Globus pallidus (tissue), 1 donor: ENCODE data around the gene SEPTIN11.
"Not testable (repeated sequence)": the region's sequence is repeated elsewhere in the genome, so short reads cannot be mapped to it uniquely, and the experiment has no call there.

Experiments
- DNase-seq: peaks from one replicate; pipeline ENCODE4 v3.0.0-alpha.2; 2015; ENCODE audit warnings: low spot score

SEPTIN11 gene

DNA sequence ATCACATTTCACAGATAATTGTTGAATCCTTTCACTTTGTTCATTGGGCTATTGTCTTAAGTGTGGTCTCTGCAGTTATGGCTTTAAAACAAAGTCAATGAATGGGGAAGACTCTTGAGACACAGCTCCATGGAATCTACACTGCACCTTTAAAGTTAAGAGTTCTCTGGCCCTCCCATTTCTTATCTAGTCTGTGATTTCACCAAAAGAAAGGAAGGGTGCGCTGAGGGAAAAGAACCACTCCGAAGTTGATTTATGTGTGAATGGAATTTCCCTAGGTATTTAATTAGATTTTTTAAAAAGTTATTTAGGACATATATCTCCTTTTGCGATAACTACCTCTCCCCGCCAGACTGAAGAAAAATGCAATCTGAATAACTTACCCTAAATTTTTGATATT, 2.5 kb downstream of the SEPTIN11 start:
- no peak for DNase-seq

DNA sequence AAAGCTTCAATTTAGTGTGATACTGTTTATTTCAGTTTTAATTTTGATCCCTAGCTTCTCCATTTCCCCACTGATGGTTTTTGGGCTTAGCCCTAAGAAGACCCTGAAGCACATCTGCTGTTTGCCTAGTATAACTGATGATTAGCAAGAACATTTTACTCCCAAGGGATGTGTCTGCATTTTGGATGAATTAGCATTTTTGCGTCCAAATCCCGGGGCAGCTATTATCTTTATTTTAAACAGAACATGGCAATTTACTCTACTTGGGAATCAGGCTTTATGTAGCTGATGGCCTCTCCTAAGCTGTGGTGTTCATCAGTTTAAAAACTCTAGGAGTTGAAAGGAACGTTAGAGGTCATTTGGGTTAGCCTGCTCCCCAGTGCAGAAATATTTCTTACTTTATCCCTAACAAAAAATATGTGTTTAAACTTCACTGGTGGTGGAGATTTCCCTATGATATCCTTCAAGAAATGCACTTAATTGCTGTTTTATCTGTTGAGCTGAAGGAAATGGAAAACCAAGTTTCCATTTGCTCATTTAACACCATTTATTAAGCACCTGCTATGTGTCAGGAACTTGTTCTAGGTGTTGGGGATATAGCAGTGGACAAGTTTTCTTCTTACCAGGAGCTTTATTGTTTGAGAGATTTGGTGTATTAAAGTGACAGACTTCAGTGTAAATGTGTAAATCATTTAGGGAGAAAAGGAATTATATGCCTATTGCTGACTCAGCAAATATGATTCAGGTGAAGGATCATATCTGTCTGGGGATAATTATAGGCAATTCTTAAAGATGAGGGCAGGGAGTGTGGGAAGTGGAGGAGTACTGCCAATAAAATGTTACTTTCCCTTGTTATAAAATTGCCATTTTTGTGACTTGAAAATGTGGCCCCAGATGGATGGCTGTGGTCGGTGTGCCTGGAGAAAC, 3.4 kb downstream of the SEPTIN11 start:
- DNase-seq, result no peak

DNA sequence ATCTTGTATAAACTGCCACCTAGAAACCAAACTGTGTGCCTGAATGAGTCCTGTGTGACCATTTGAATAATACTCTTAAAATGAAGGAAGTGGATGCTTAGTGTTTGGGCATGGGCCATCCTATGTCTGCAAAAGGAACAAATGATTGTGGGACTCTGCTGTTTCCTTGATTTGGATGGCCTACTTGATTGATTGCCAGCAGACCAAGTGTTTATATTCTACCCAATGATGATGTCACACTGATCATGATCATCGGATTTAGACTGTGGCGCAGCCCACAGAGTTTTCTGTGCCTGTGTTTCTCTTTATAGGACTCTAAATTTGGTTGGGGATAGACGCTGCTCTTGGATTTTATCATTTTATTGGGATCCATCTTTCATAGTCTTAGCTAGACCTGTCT, 4.4 kb downstream of the SEPTIN11 start:
- DNase-seq, result no peak

DNA sequence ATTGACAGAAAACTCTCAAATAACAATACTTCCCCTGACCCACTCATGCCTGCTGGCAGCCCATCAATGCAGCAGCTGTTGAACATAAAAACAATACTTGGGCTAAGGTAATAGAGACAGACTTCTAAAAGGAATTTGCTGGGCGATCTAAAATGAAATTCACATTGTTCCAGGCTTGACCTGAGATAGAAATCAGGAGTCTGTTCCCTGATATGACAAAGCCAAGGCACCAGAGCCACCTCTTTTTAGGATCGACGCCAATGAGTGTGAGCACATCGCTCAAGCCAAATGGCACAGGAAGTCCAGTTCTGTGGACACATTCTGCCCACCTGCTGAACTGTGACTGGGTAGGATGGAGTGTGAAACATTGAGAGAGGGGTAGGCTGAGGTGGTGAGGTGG, 4.9 kb downstream of the SEPTIN11 start:
- DNase-seq, result no peak

GRCh38 chr4:76955182-76955581, 5.6 kb downstream of the SEPTIN11 start:
- DNase-seq, result no peak

GRCh38 chr4:76957004-76957738, 7.6 kb downstream of the SEPTIN11 start:
- DNase-seq, result no peak

- no peak for DNase-seq
Measured at GRCh38 chr4:76958891-76959290, 9.3 kb downstream of the SEPTIN11 start.

- DNase-seq, result no peak
Measured at GRCh38 chr4:76960014-76960413, 10.5 kb downstream of the SEPTIN11 start.

DNA sequence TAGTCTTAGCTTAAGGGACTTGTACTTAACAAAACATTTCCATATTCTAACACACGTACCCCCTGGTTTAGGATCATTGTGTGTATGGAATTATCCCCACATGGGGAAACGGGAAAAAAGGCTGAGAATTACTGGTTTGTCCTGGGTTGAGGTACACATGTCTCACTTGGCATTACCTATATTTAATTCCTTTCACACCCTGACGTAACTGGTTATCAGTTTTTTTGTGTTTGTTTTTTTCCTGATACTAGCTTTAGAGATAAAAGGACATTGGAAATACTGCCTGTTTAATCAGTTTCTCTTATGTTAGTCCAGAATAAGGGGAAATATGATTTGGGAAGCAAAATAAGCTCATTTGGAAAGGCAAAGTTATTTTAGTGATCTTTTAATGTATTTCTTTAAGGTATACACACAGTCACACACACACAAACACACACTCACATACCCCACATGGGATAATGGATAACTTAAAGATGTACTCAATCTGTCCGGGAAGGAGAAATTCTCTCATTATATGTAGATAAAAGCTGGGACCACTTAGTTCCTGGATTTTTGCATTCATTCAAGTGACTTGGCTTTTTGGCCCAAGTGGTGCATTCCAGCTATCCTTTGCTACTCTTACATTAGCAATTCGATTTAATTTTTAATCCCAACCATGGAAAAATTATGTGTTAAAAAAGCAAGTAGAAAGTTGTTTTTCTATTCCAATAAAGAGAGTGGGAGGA, 13.0 kb downstream of the SEPTIN11 start:
- no peak for DNase-seq

- no peak for DNase-seq
Measured at GRCh38 chr4:76963131-76963750, 13.7 kb downstream of the SEPTIN11 start.

GRCh38 chr4:76963927-76964326, 14.4 kb downstream of the SEPTIN11 start:
- not testable (repeated sequence) for DNase-seq

DNA sequence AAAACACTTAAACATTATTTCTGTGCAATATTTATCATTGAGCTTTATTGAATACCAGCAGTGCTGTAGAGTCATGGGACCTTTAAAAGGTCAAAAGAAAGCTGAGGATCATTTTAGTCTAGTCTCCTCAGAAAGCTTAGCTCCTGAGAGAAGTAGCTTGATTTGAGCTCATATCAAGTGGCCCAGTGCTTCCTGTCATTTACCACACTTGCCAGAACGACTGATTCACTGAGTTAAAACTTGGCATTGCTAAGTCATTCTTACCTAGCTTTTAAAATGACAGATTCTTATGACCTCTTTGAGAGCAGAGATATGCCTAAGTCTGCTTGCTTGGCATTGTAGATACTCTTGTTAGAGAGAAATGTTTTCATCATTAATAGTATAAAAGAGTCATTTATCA, 15.2 kb downstream of the SEPTIN11 start:
- no peak for DNase-seq

DNA sequence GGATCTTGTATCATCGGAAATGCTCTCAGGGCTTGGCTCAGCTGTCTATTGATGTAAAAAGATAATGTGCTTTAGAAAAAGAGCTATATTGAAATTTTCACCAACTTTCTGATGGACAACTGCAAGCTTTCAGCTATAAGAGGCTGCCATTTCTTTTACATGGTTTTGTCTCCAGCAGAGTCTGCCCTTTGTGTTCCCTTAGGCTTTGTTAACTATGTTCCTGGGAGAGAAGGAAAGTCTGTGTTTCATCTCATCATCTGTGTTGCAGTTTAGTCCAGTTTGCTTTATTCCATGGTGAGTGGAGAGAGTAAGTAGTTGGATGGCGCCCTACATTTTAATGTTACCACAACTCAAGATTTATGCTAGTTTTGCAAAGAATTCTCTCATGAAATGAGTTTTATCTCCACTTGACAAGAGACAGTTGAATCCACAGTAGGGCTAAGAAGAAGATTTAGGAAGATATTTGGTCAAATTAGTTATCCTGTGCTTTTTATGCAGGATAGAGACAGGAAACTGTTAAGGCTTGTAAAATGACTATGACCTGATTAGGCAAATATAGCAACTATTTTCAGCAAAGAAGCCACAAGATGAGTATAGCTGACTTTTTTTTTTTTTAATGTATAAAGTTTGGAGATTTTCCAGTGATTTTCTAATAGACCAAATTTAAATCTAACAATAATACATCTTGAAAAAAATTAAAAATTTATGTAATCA, 16.5 kb downstream of the SEPTIN11 start:
- DNase-seq, result no peak

GRCh38 chr4:76968937-76969336, 19.4 kb downstream of the SEPTIN11 start:
- no peak for DNase-seq

GRCh38 chr4:76969495-76969894, 19.9 kb downstream of the SEPTIN11 start:
- no peak for DNase-seq

- no peak for DNase-seq
Measured at GRCh38 chr4:76969941-76970529, 20.5 kb downstream of the SEPTIN11 start.

GRCh38 chr4:76972306-76972705, 22.8 kb downstream of the SEPTIN11 start:
- no peak for DNase-seq

DNA sequence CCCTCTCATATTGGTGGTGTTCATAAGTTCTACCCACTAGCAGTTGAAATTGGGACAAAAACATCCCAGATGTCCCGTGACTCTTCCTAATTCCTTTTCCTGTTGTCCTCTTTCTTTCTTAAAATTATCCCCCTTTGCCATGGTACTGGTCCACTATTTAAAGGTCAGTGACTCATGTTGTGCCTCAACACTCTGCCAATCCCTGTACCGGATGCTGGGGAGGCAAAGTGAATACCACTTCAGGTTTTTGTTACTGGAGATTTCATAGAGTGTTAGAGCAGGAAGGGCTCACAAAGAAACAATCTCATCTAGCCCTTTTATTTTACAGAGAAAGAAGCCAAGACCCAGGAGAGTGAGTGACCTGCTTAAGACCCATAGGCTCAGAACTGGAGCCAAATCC, 24.6 kb downstream of the SEPTIN11 start:
- no peak for DNase-seq

DNA sequence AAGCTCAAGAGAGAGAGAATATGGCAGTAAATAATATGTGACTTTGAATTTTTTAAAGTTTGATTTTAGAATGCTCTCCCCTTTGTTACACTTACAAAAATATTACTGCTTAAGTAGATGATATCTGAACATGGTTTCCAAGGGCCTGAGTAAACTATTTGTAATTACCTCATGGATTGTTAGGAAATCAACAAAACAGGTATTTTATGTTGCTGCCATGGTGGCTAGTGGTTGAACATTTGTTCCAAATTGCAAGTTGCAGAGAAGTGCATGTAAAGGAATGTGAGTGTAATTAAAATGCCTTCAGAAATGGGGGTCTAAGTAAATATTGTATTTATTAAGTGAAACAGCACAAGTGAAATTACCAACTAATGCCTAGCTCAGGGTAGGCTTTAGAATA, 27.6 kb downstream of the SEPTIN11 start:
- no peak for DNase-seq

GRCh38 chr4:76977736-76978350, 28.3 kb downstream of the SEPTIN11 start:
- DNase-seq, result no peak

DNA sequence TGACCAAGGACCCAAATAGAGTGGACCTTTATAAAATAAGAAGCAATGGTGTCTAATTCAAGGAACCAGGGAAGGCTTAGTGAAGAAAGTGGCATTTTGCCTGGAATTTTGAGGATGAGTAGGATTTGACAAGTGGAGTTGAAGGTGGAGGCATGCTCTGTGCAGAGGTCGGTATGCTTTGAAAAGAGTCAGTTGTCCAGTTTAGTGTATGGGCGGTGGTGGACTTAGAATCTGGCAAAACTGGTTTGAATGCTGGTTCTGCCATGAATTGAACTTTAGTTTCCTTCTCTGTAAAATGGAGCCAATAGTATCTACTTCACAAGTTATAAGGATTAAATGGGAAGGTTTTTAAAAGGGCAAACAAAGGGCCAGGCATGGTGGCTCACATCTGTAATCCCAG, 29.7 kb downstream of the SEPTIN11 start:
- no peak for DNase-seq
